Measurements from ENCODE around the gene CCR8.
"Not testable (repeated sequence)": the region's sequence is repeated elsewhere in the genome, so short reads cannot be mapped to it uniquely, and the experiment has no call there.

The CCR8 gene

DNA sequence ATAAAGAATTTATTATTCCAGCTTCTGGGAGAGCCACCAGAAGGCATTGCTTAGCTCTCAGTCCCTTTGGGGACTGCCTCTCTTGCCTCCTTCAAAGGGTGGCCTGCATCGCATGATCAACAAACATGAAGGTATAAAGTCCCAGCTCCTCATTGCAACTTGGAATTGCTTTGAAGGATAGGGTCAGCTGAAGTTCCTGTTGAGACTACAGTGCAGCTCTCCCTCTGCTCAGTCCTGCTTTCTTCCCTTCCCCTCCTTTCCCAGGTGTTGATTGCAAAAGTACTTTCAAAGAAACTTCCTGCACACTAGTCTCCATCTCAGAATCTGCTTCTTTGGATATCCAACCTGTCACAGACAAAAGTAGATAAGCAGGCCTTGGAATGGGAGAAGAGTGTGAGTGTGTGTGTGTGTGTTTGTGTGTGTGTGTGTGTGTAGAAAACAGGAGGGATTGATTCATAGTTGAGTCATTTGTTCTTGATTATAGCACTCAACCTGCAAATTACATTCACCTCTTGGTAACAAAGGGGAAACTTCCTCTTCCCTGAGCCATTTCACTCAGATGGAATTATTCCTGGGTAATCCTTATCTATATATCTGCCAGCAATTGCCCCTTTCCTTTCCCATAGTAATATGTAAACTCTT lies 13.7 kb downstream of the CCR8 start:
- DNase-seq = no peak
- in situ Hi-C loops (cut with HindIII; ENCODE audit: low pct_ligation_motif_present, low pct_unique_long_range_greater_than_20kb, low sequenced_read_pairs) = no loop called here

DNA sequence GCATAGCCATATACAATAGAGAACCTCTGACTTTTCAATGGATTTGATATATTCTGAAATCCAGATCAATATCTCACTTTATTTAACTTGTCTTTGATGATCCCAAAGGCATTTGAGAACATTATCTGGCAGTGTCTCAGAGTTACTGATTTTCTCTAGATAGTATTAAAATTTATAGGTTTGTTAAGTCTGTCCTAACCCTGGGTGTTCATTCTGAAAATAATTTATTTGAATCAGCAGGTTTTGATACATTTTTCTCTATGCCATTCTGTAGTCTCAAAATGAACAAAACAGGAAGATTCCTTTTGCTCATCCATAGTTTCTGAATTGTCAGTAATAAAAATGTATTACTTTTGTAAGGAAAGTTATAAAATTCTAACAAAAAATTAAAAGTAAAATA lies 14.3 kb downstream of the CCR8 start:
- no peak for DNase-seq

DNA sequence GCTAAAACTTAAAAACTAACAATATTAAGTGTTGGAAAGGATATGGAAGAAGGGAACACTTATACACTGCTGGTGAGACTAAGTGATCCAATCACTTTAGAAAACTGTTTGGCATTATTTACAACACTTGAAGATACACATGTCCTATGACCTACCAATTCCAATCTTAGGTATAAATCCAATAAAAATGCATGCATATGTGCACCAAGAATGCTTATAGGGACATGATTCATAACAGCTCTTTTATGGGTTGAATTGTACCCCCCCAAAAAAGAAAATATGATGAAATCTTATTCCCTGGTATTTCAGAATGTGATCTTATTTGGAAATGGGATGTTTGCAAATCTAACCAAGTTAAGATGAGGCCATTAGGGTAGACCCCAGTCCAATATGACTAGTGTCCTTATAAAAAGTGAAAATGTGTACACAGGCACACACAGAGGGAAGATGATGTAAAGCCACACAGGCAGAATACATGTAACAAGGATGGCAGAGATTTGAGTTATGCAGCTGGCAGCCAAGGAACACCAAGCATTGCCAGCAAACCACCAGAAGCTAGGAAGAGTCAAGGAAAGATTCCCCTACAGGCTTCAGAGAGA lies 15.3 kb downstream of the CCR8 start:
- DNase-seq = no peak

More for the DNA sequence above, 14.3 kb downstream of the CCR8 start:
- in situ Hi-C loops (cut with HindIII; ENCODE audit: low pct_ligation_motif_present, low pct_unique_long_range_greater_than_20kb, low sequenced_read_pairs) = no loop called here

GRCh38 chr3:39346785-39347585 lies 17.5 kb downstream of the CCR8 start:
- in situ Hi-C loops (cut with HindIII; ENCODE audit: low pct_ligation_motif_present, low pct_unique_long_range_greater_than_20kb, low sequenced_read_pairs) = no loop called here
- DNase-seq = no peak

More for the DNA sequence above, 15.3 kb downstream of the CCR8 start:
- in situ Hi-C loops (cut with HindIII; ENCODE audit: low pct_ligation_motif_present, low pct_unique_long_range_greater_than_20kb, low sequenced_read_pairs) = no loop called here

DNA sequence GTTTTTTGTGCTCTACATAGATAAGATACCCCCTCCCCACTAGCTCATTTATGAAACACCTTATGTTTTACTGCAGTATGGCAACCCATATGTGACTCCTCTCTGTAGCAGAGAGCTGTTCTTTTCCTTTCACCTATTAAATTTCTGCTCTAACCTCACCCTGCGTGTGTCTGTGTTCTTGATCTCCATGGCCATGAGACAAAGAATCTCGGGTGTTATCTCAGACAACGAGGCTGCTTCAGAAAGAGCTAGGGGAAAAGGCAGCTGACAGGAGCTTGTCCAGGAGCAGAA lies 18.0 kb downstream of the CCR8 start:
- in situ Hi-C loops (cut with HindIII; ENCODE audit: low pct_ligation_motif_present, low pct_unique_long_range_greater_than_20kb, low sequenced_read_pairs) = no loop called here
- no peak for DNase-seq

GRCh38 chr3:39349080-39349479 lies 19.6 kb downstream of the CCR8 start:
- no peak for DNase-seq
- in situ Hi-C loops (cut with HindIII; ENCODE audit: low pct_ligation_motif_present, low pct_unique_long_range_greater_than_20kb, low sequenced_read_pairs) = no loop called here

- in situ Hi-C loops (cut with HindIII; ENCODE audit: low pct_ligation_motif_present, low pct_unique_long_range_greater_than_20kb, low sequenced_read_pairs) = no loop called here
- no peak for DNase-seq
These were observed 21.2 kb downstream of the CCR8 start for GRCh38 chr3:39350714-39351113.

DNA sequence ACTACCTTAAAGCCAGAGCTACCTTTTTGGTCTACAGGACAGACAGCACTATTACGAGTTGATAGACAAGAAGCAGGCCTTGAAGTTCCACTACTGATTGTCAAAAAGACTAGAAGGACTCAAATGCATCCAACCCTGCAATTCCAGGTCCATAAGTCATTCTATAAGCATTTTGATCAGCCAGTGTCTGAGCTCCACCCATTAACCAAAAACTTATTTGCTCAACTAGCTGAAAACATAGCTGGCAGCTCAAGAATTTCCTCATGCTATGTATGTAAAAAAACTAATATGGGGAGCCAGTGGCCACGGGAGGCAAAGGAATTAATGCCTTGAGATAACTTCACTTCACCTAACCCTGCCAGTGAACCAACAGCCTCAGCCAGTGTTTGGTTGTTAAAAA lies 21.6 kb downstream of the CCR8 start:
- in situ Hi-C loops (cut with HindIII; ENCODE audit: low pct_ligation_motif_present, low pct_unique_long_range_greater_than_20kb, low sequenced_read_pairs); DNase-seq: not testable (repeated sequence)

GRCh38 chr3:39353168-39353927 lies 23.8 kb downstream of the CCR8 start:
- in situ Hi-C loops (cut with HindIII; ENCODE audit: low pct_ligation_motif_present, low pct_unique_long_range_greater_than_20kb, low sequenced_read_pairs) = not testable (repeated sequence)

GRCh38 chr3:39358333-39358732 lies 28.8 kb downstream of the CCR8 start:
- in situ Hi-C loops (cut with HindIII; ENCODE audit: low pct_ligation_motif_present, low pct_unique_long_range_greater_than_20kb, low sequenced_read_pairs) = no loop called here
- DNase-seq = no peak

More at GRCh38 chr3:39353168-39353927, 23.8 kb downstream of the CCR8 start:
- not testable (repeated sequence) for DNase-seq

DNA sequence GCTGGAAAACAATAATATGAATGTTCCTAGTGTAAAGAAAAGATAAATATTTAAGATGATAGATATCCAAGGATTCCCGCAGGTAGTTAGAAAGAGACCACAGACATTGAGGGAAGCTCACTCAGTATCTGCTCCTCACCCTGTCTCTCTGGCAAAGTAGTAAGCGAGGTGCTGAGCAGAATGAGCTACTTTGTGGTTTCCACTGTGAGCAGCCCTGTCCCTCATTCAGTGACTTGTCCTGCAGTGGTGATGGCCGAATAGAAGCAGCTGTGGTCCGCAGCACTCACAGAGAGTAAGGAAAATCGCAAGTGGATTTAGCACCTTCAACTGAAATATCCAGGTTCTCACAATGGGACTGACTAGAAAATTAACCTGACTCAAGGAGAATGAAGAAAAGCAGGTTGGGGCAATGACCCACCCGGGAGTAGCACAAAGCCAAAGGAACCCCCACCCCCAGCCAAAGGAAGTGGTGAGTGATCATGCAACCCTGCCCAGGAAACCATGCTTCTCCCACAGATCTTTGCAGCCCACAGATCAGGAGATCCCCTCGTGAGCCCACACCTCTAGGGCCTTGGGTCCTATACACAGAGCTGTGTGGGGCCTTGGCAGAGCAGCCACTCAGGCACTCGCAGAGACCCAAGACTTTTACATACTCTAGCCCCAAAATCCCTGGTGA lies 31.9 kb downstream of the CCR8 start:
- no peak for DNase-seq
- in situ Hi-C loops (cut with HindIII; ENCODE audit: low pct_ligation_motif_present, low pct_unique_long_range_greater_than_20kb, low sequenced_read_pairs) = no loop called here

- in situ Hi-C loops (cut with HindIII; ENCODE audit: low pct_ligation_motif_present, low pct_unique_long_range_greater_than_20kb, low sequenced_read_pairs) = no loop called here
These were observed 32.7 kb downstream of the CCR8 start for GRCh38 chr3:39362192-39362591.

GRCh38 chr3:39362812-39363211 lies 33.3 kb downstream of the CCR8 start:
- no peak for DNase-seq
- in situ Hi-C loops (cut with HindIII; ENCODE audit: low pct_ligation_motif_present, low pct_unique_long_range_greater_than_20kb, low sequenced_read_pairs) = no loop called here

More at GRCh38 chr3:39362192-39362591, 32.7 kb downstream of the CCR8 start:
- no peak for DNase-seq

GRCh38 chr3:39370450-39370849 lies 40.9 kb downstream of the CCR8 start:
- in situ Hi-C loops (cut with HindIII; ENCODE audit: low pct_ligation_motif_present, low pct_unique_long_range_greater_than_20kb, low sequenced_read_pairs); DNase-seq: not testable (repeated sequence)

- in situ Hi-C loops (cut with HindIII; ENCODE audit: low pct_ligation_motif_present, low pct_unique_long_range_greater_than_20kb, low sequenced_read_pairs) = no loop called here
- DNase-seq = no peak
These were observed 43.3 kb downstream of the CCR8 start for GRCh38 chr3:39372833-39373232.

DNA sequence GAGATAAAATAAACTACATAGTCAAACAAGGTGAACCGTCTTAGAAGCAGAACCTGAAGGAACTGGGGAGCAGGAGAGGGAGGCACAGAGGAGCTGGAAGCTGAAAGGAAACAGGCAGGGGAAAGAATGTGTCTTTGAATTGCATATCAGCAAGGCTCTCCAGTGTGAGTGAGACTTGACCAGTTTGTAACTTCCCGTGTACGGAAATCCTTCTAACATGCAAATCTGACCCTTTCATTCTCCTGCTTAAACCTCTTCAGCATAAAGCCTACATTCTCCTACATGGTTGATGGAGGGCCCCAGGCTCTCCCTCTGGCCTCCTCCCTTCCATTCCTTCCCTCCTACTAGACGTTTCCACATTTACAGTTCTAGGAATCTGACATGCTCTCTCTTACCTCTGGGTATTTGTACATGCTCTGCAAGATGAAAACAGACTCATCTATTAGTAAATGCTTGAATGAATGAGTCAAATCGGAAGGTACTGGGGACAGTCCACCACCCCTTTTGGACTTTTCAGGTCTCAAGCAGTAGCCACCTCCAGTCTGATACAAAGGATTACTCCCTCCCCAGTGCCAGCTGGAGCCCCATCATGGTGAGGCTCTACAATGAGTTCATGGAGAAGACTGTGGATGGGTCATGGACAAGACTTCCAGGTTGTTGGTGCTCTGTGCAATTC lies 47.6 kb downstream of the CCR8 start:
- in situ Hi-C loops (cut with HindIII; ENCODE audit: low pct_ligation_motif_present, low pct_unique_long_range_greater_than_20kb, low sequenced_read_pairs) = no loop called here
- no peak for DNase-seq

DNA sequence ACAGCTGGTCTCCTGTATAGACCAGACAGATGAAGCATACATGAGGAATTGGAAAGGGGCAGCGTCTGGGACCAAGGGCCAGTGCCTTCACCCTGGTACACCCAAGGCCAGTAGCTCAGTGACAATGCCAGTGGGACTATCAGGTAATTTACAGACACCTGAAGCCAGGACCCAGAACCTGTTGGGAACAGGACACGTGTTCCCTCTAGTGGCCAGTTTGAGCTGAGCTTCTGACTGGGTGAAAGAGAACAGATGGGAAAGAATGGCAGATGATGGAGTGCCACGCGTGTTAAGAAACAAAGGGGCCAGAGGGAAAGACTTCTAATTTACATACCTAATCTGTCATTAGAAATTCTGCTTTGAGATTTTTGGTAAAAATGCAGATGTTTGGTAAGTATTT lies 48.6 kb downstream of the CCR8 start:
- DNase-seq = peak; percentile 42
- in situ Hi-C loops (cut with HindIII; ENCODE audit: low pct_ligation_motif_present, low pct_unique_long_range_greater_than_20kb, low sequenced_read_pairs) = no loop called here

All from ACHN (cell line).